WI38 (cell line): ENCODE results near the gene FAM186B.

Source experiments
- H3K4me3 ChIP-seq: 2 replicates; pipeline ENCODE4 v1.5.1; 2011; ENCODE audit warnings: low read depth, mild to moderate bottlenecking, control low read depth, low read length
- CTCF ChIP-seq: IDR thresholded peaks from 2 replicates; pipeline ENCODE4 v1.5.1; 2012; ENCODE audit warnings: low read depth, mild to moderate bottlenecking, control low read depth, low read length

FAM186B gene

GRCh38 chr12:49633703-49634345 is 28.4 kb upstream of the FAM186B start:
- H3K4me3 ChIP-seq, result no peak overlapping the region
- no peak for TF ChIP-seq CTCF

- TF ChIP-seq CTCF, result no peak
- no peak overlapping the region for H3K4me3 ChIP-seq
Measured at GRCh38 chr12:49632986-49633702, 27.7 kb upstream of the FAM186B start.

GRCh38 chr12:49632401-49632800 is 27.0 kb upstream of the FAM186B start:
- H3K4me3 ChIP-seq, result no peak overlapping the region
- TF ChIP-seq CTCF, result no peak

GRCh38 chr12:49631336-49631907 is 26.0 kb upstream of the FAM186B start:
- H3K4me3 ChIP-seq, result no peak overlapping the region
- no peak for TF ChIP-seq CTCF

GRCh38 chr12:49627752-49628360 is 22.4 kb upstream of the FAM186B start:
- H3K4me3 ChIP-seq, result no peak overlapping the region
- no peak for TF ChIP-seq CTCF

- no peak for TF ChIP-seq CTCF
- H3K4me3 ChIP-seq, result no peak overlapping the region
Measured at GRCh38 chr12:49626836-49627235, 21.4 kb upstream of the FAM186B start.
